K562 (cell line): ENCODE data around the gene TUBGCP6. TPM values are rescaled to one million over a fixed set of nuclear protein-coding genes. Genes with fewer than 3 reads are reported as not detected.
A peak's percentile ranks its signal among the peaks of the same experiment; 100 is the strongest.

ENCODE experiments used
- ATAC-seq: fragments of 200-7000 bp; cut with Tn5 transposase; 3 replicates; pipeline ENCODE4 v1.9.1; 2020; ENCODE audit warnings: moderate library complexity
- BruUV-seq: library from RNA; stranded (reverse); fragments of 400-500 nt; replicated peaks from 2 replicates; lab custom pipeline; 2021; lab: Mats Ljungman, UMichigan
- CTCF ChIA-PET: fragments of 300-600 bp; formaldehyde crosslinking; extraction: SDS; loops from one replicate; lab custom pipeline; 2021; ENCODE audit warnings: low intra/inter-chr PET ratio; lab: Yijun Ruan, JAX
- POLR2A ChIA-PET: fragments of 300-600, 350-650 bp; sonication (Branson Sonifier 250); formaldehyde crosslinking; extraction: SDS; loops from one replicate; lab custom pipeline; 2021; ENCODE audit warnings: antibody characterized with exemption, inconsistent platforms; lab: Yijun Ruan, JAX
- DNase-seq, 4 experiments: peaks; one replicate each; pipeline versions ENCODE4 v3.0.0 to v3.0.0-alpha.2; 2011 to 2018; ENCODE audit warnings: low spot score in 3 of 4, mixed read lengths in 3 of 4; ENCODE audit errors: extremely low read depth in 1 of 4
- FAIRE-seq: peaks from 2 replicates; lab custom pipeline; 2011; peaks lifted over from hg19 to GRCh38; lab: Jason Lieb, UNC
- H2AFZ ChIP-seq: 2 replicates; pipeline ENCODE4 v1.6.0; 2011; ENCODE audit warnings: low read depth, low read length, control low read depth, inconsistent platforms
- H3K27ac ChIP-seq: fragments of 200-600 bp; 3 replicates; pipeline ENCODE4 v1.8.0; 2011; ENCODE audit warnings: low read depth, mild to moderate bottlenecking, control low read depth, inconsistent platforms, low read length, moderate library complexity, mixed read lengths; ENCODE audit errors: extremely low read depth
- H3K27me3 ChIP-seq, 2 experiments: fragments of 300-600 bp in 1 of 2; 2 replicates in 1 of 2; 3 replicates in 1 of 2; pipeline versions ENCODE4 v1.6.0 to v1.8.0; 2011; ENCODE audit warnings: inconsistent platforms in 2 of 2, low read length in 2 of 2, mild to moderate bottlenecking in 1 of 2, mixed read lengths in 1 of 2, moderate library complexity in 1 of 2; ENCODE audit not compliant: control insufficient read depth in 2 of 2, insufficient read depth in 2 of 2
- H3K36me3 ChIP-seq: fragments of 300-600 bp; 3 replicates; pipeline ENCODE4 v1.8.0; 2011; ENCODE audit warnings: mild to moderate bottlenecking, low read length, inconsistent platforms; ENCODE audit not compliant: control insufficient read depth, insufficient read depth
- H3K4me1 ChIP-seq, 2 experiments: fragments of 200-600 bp in 1 of 2; replicated peaks in 1 of 2; 2 replicates in 1 of 2; 3 replicates in 1 of 2; pipeline versions ENCODE4 v1.5.1 to v1.8.0; 2011; ENCODE audit warnings: inconsistent platforms in 2 of 2, low read length in 2 of 2, mild to moderate bottlenecking in 1 of 2, mixed read lengths in 1 of 2, moderate library complexity in 1 of 2; ENCODE audit not compliant: control insufficient read depth in 2 of 2, insufficient read depth in 2 of 2
- H3K4me2 ChIP-seq: 2 replicates; pipeline ENCODE4 v1.6.1; 2011; ENCODE audit warnings: low read length, control low read depth, inconsistent platforms, mixed read lengths; ENCODE audit not compliant: insufficient read depth
- H3K4me3 ChIP-seq: fragments of 200-600 bp; sonication (generic), shearing (Covaris generic); 2 replicates; pipeline ENCODE4 v1.5.1; 2016; ENCODE audit warnings: control low read depth, inconsistent platforms
- H3K79me2 ChIP-seq: fragments of 200-600 bp; 3 replicates; pipeline ENCODE4 v1.8.0; 2011; ENCODE audit warnings: low read length, inconsistent platforms; ENCODE audit not compliant: control insufficient read depth, insufficient read depth
- H3K9ac ChIP-seq, 2 experiments: 2 replicates each; pipeline versions ENCODE4 v1.6.0 to v1.6.1; 2011; ENCODE audit warnings: low read depth in 2 of 2, low read length in 2 of 2, control low read depth in 1 of 2, inconsistent platforms in 1 of 2, mild to moderate bottlenecking in 1 of 2, mixed read lengths in 1 of 2; ENCODE audit not compliant: insufficient read depth in 1 of 2
- H3K9me1 ChIP-seq: one replicate; pipeline ENCODE4 v1.6.0; 2011; ENCODE audit warnings: inconsistent platforms, mild to moderate bottlenecking, low read length, moderate library complexity; ENCODE audit not compliant: control insufficient read depth, insufficient read depth
- H3K9me3 ChIP-seq: replicated peaks from 2 replicates; pipeline ENCODE4 v1.5.1; 2011; ENCODE audit warnings: low read depth, low read length, inconsistent platforms; ENCODE audit not compliant: control insufficient read depth, insufficient read depth
- H4K20me1 ChIP-seq: replicated peaks from 2 replicates; pipeline ENCODE4 v1.6.1; 2011; ENCODE audit warnings: low read length, inconsistent platforms, mixed read lengths; ENCODE audit not compliant: control insufficient read depth, insufficient read depth
- ELF1 ChIP-seq: fragments of 200-800 bp; sonication (Bioruptor generic); IDR thresholded peaks from 2 replicates; pipeline ENCODE4 v1.6.1; 2016; ENCODE audit warnings: missing genetic modification characterization, missing compliant biosample characterization
- HLTF ChIP-seq: fragments of 450-650 bp; IDR thresholded peaks from 2 replicates; pipeline ENCODE4 v1.6.1; 2016
- HSF4 ChIP-seq: fragments of 250-450 bp; sonication (Bioruptor Pico); IDR thresholded peaks from 2 replicates; pipeline ENCODE4 v2.1.2; 2022; ENCODE audit warnings: mild to moderate bottlenecking, moderate library complexity, borderline replicate concordance
- NFXL1 ChIP-seq: fragments of 450-650 bp; formaldehyde crosslinking; IDR thresholded peaks from 2 replicates; pipeline ENCODE4 v1.4.0; 2021; ENCODE audit warnings: mild to moderate bottlenecking
- NR1H2 ChIP-seq: sonication (generic); formaldehyde crosslinking; IDR thresholded peaks from 2 replicates; pipeline ENCODE4 v1.4.0; 2020; ENCODE audit warnings: mild to moderate bottlenecking, missing genetic modification reagents
- PHB ChIP-seq: fragments of 250-450 bp; sonication (Bioruptor Pico); IDR thresholded peaks from 2 replicates; pipeline ENCODE4 v1.5.0; 2021
- POLR2G ChIP-seq: fragments of 200-400 bp; formaldehyde crosslinking; IDR thresholded peaks from 2 replicates; pipeline ENCODE4 v1.6.1; 2017; ENCODE audit warnings: low read depth, mild to moderate bottlenecking, antibody characterized with exemption, low read length, moderate library complexity
- ZFP1 ChIP-seq: fragments of 450-650 bp; formaldehyde crosslinking; IDR thresholded peaks from 2 replicates; pipeline ENCODE4 v1.4.0; 2020; ENCODE audit warnings: mild to moderate bottlenecking, mixed read lengths
- WGBS: fragments of 100-300 bp; shearing (Covaris generic); methylation state at CpG from one replicate; pipeline ENCODE4 v1.1.6; 2016; ENCODE audit warnings: low coverage, mixed read lengths; ENCODE audit not compliant: insufficient coverage; ENCODE audit errors: missing lambda C conversion rate; 5-methylcytosine and 5-hydroxymethylcytosine counted together
- in situ Hi-C: fragments of 300-500 bp; cut with MboI; formaldehyde crosslinking; loops from 4 replicates; pipeline ENCODE4 v1.15.0; 2018; ENCODE audit warnings: inconsistent platforms, mixed read lengths
- intact Hi-C: fragments of 100-400 bp; cut with micrococcal nuclease; formaldehyde crosslinking; loops from 2 replicates; pipeline ENCODE4 v1.14.2; 2022
- polyA plus RNA-seq, 8 experiments: library from polyadenylated mRNA; depleted of rRNA in 4 of 8; stranded (reverse) in 5 of 8; unstranded in 3 of 8; fragments of >200 nt; fragmentation: Nextera tagmentation in 2 of 8; fragmentation: Illumina TruSeq in 1 of 8; extraction: Ambion mirVana in 2 of 8; extraction: Trizol in 1 of 8; gene quantifications; 2 replicates each; pipeline versions ENCODE4 v1.2.1 to v1.2.3, GENCODE V29; 2011 to 2014; ENCODE audit warnings: inconsistent platforms in 1 of 8, missing spikeins in 1 of 8
- total RNA-seq, 7 experiments: library from RNA; depleted of rRNA in 6 of 7; stranded (reverse); fragments of >200 nt in 6 of 7; fragmentation: Illumina TruSeq in 2 of 7; extraction: Trizol in 2 of 7; gene quantifications; 2 replicates each; pipeline versions ENCODE4 v1.2.1 to v1.2.3, GENCODE V29; 2011 to 2021; ENCODE audit warnings: low replicate concordance in 1 of 7
- TF ChIP-seq, protein P1 (sequence below): fragments of 450-650 bp; IDR thresholded peaks from 2 replicates; pipeline ENCODE4 v1.6.1; 2016; ENCODE audit warnings: antibody characterized with exemption
- TF ChIP-seq, protein P2 (sequence below): fragments of 250-450 bp; sonication (Bioruptor Pico); IDR thresholded peaks from 2 replicates; pipeline ENCODE4 v1.4.0; 2020
- TF ChIP-seq, protein P3 (sequence below): fragments of 450-650 bp; formaldehyde crosslinking; IDR thresholded peaks from 2 replicates; pipeline ENCODE4 v1.4.0; 2020; ENCODE audit warnings: mild to moderate bottlenecking

Gene TUBGCP6
- total and polyA plus RNA-seq, 9 of the 15 experiments (the other 6 are each of a cell fraction or from before 2014, with no cell fraction given), result 0.76 to 33.0 (median 10.1) TPM

DNA sequence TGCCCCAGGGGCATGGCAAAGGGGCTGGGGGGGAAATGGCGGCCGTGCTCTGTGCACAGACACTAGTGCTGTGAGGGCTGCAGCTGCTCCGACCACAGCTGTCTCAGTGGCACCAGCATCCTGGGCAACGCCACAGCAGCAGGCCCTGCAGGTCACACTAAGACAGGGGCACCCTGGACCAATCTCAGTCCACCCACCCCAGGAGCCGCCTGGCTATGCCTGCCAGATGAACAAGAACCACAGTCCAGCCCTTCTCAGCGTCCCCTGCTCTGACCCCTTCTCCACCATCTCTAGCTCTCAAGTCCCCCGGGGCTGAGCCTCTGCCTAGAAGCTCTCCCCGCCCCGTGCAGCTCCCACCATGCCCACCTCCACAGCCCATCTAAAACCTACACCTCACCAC, 16.5 kb downstream of the TUBGCP6 start (continued):
- TF ChIP-seq, protein P1, sequence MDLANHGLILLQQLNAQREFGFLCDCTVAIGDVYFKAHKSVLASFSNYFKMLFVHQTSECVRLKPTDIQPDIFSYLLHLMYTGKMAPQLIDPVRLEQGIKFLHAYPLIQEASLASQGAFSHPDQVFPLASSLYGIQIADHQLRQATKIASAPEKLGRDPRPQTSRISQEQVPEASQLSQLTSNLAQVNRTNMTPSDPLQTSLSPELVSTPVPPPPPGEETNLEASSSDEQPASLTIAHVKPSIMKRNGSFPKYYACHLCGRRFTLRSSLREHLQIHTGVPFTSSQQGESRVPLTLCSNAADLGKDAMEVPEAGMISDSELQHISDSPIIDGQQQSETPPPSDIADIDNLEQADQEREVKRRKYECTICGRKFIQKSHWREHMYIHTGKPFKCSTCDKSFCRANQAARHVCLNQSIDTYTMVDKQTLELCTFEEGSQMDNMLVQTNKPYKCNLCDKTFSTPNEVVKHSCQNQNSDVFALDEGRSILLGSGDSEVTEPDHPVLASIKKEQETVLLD, result no peak
- TF ChIP-seq ZFP1 (no peak), ELF1 (no peak)
- TF ChIP-seq, protein P2, sequence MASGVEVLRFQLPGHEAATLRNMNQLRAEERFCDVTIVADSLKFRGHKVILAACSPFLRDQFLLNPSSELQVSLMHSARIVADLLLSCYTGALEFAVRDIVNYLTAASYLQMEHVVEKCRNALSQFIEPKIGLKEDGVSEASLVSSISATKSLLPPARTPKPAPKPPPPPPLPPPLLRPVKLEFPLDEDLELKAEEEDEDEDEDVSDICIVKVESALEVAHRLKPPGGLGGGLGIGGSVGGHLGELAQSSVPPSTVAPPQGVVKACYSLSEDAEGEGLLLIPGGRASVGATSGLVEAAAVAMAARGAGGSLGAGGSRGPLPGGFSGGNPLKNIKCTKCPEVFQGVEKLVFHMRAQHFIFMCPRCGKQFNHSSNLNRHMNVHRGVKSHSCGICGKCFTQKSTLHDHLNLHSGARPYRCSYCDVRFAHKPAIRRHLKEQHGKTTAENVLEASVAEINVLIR (CRISPR knock-in tag), result no peak

DNA sequence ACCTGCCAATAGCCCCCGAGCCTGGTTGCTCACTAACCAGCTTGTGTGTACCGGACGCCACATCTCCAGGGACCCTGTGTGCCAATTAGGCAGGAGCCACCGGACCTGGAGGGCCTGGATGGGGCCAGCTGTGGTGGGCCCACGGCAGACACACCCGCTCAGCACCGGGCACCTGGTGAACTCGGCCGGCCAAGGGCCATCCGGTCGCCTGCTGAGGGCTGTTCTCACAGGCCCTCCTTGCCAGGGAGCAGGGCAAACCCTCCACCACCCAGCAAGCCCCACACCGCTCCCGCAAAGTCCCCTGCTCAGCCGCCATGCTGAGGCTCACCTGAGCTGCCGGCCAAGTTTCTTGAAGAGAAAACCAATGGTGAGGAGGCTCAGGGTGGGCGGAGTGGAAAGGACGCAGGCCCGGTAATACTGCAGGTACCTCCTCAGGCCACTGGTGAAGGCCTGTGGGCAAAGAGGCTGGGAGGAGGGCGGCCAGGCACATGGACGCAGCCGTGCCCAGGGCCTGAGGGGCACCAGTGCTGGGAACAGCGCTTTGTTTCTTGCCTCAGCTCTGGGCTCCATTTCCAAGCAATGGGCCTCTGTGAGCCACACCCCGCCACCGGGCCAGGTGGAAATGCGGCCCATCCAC, 17.1 kb downstream of the TUBGCP6 start:
- ChIA-PET CTCF (interaction anchor here (0.5 kb wide), 1 partner anchor 211 kb away, joined by 3 read pairs; no protein-coding TSS in a partner anchor), POLR2A (interaction anchor here (0.8 to 1.2 kb wide), 4 partner anchors 10 to 23 kb away, joined by 3 to 4 read pairs (median 3); no protein-coding TSS in a partner anchor)
- Histone ChIP-seq H3K27me3 (no peaks in the 10 kb centered on the region), H3K9me1 (no peaks in the 10 kb centered on the region), H3K4me3 (no peak overlapping the region), H3K27ac (no peak overlapping the region), H4K20me1 (no peaks in the 10 kb centered on the region), H3K9ac (no peak overlapping the region), H2AFZ (no peak overlapping the region), H3K4me1 (peaks cover 0 to 12% of the 10 kb centered on the region in 2 experiments; a peak in 2 of 5 replicates), H3K36me3 (peaks cover 33% of the 10 kb centered on the region; the same call in 2 of the 3 replicates), H3K4me2 (no peak overlapping the region), H3K79me2 (no peaks in the 10 kb centered on the region), H3K9me3 (no peaks in the 10 kb centered on the region)
- intact Hi-C loops (no loop called here), in situ Hi-C loops (no loop called here)
- BruUV-seq, result no TSS peak
- no peak for FAIRE-seq
- no peak for TF ChIP-seq NFXL1 (CRISPR knock-in tag)
- TF ChIP-seq HLTF, result no peak
- TF ChIP-seq NR1H2 (CRISPR knock-in tag), result no peak
- TF ChIP-seq, protein P3, sequence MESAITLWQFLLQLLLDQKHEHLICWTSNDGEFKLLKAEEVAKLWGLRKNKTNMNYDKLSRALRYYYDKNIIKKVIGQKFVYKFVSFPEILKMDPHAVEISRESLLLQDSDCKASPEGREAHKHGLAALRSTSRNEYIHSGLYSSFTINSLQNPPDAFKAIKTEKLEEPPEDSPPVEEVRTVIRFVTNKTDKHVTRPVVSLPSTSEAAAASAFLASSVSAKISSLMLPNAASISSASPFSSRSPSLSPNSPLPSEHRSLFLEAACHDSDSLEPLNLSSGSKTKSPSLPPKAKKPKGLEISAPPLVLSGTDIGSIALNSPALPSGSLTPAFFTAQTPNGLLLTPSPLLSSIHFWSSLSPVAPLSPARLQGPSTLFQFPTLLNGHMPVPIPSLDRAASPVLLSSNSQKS (CRISPR knock-in tag), result no peak
- TF ChIP-seq PHB (CRISPR knock-in tag), result no peak
- TF ChIP-seq POLR2G, result 0 out of 2 replicates have a peak, but pooled peaks have one; percentile 9
- no peak for TF ChIP-seq HSF4 (CRISPR knock-in tag)
- DNase-seq, result no peak
- 90% methylated on average over 14 of the region's 25 CpGs for WGBS
- ATAC-seq, result no peak
